DND-41 (cell line): ENCODE measurements around the gene COMMD10.

ENCODE experiments used
- ATAC-seq: fragments of 200-7000 bp; cut with Tn5 transposase; 3 replicates; pipeline ENCODE4 v1.9.1; 2021; ENCODE audit warnings: low read depth; ENCODE audit not compliant: insufficient read depth
- DNase-seq: peaks from one replicate; pipeline ENCODE4 v3.0.0-alpha.2; 2020
- H2AFZ ChIP-seq: 2 replicates; pipeline ENCODE4 v1.6.0; 2012; ENCODE audit warnings: low read depth, low read length
- H3K27ac ChIP-seq: 2 replicates; pipeline ENCODE4 v1.5.1; 2012; ENCODE audit warnings: low read length, inconsistent platforms
- H3K27me3 ChIP-seq: fragments of 200-600 bp; sonication (generic); 2 replicates; pipeline ENCODE4 v1.6.0; 2012; ENCODE audit warnings: low read length, mild to moderate bottlenecking, inconsistent platforms; ENCODE audit not compliant: insufficient read depth, poor library complexity
- H3K36me3 ChIP-seq: 2 replicates; pipeline ENCODE4 v1.5.1; 2012; ENCODE audit warnings: low read length, inconsistent platforms; ENCODE audit not compliant: insufficient read depth
- H3K4me1 ChIP-seq: 2 replicates; pipeline ENCODE4 v1.5.1; 2012; ENCODE audit warnings: mild to moderate bottlenecking, low read length; ENCODE audit not compliant: insufficient read depth
- H3K4me2 ChIP-seq: 2 replicates; pipeline ENCODE4 v1.6.0; 2012; ENCODE audit warnings: mild to moderate bottlenecking, moderate library complexity, low read length, inconsistent platforms; ENCODE audit not compliant: insufficient read depth
- H3K4me3 ChIP-seq, 2 experiments: fragments of 200-600 bp in 1 of 2; shearing (Covaris generic) in 1 of 2; 2 replicates each; pipeline ENCODE4 v1.5.1; 2012 to 2016; ENCODE audit warnings: inconsistent platforms in 2 of 2, low read length in 2 of 2, mild to moderate bottlenecking in 2 of 2, low read depth in 1 of 2, moderate library complexity in 1 of 2
- H3K79me2 ChIP-seq: 2 replicates; pipeline ENCODE4 v1.6.0; 2012; ENCODE audit warnings: low read length, inconsistent platforms; ENCODE audit not compliant: insufficient read depth
- H3K9ac ChIP-seq: 2 replicates; pipeline ENCODE4 v1.6.0; 2012; ENCODE audit warnings: low read depth, mild to moderate bottlenecking, inconsistent platforms, low read length, moderate library complexity
- H3K9me3 ChIP-seq: 2 replicates; pipeline ENCODE4 v1.5.1; 2012; ENCODE audit warnings: low read length, moderate library complexity, mild to moderate bottlenecking, inconsistent platforms; ENCODE audit not compliant: insufficient read depth, severe bottlenecking
- H4K20me1 ChIP-seq: 2 replicates; pipeline ENCODE4 v1.6.0; 2012; ENCODE audit warnings: low read length; ENCODE audit not compliant: insufficient read depth
- EZH2 ChIP-seq: IDR thresholded peaks from 3 replicates; pipeline ENCODE4 v1.6.1; 2012; ENCODE audit warnings: borderline replicate concordance, low read depth, mild to moderate bottlenecking, moderate library complexity, low read length, inconsistent platforms; ENCODE audit not compliant: severe bottlenecking
- TF ChIP-seq, protein P1 (sequence below): IDR thresholded peaks from 2 replicates; pipeline ENCODE4 v1.5.1; 2012; ENCODE audit warnings: borderline replicate concordance, low read length, moderate library complexity, mild to moderate bottlenecking; ENCODE audit not compliant: poor library complexity, severe bottlenecking; ENCODE audit errors: extremely low read depth

Gene COMMD10

DNA sequence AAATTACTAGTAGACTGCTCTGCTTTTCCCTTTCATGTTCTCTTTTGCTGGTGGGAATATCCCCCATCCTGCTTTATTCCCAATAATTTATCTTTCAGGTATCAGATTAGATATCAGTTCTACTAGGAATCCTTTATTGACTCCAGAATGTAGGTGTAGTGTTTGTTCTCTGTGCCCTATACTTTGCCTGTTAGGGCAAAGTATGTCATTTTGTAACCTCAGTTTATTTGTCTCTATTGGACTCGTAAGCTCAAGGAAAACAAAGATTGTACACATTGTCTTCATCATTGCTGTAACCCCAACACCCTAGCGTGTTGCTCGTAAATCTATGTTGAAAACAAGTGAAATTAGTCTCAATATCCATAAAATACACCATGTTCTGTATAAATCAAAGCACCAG is 190.5 kb downstream of the COMMD10 start:
- no peak for TF ChIP-seq EZH2
- TF ChIP-seq, protein P1, sequence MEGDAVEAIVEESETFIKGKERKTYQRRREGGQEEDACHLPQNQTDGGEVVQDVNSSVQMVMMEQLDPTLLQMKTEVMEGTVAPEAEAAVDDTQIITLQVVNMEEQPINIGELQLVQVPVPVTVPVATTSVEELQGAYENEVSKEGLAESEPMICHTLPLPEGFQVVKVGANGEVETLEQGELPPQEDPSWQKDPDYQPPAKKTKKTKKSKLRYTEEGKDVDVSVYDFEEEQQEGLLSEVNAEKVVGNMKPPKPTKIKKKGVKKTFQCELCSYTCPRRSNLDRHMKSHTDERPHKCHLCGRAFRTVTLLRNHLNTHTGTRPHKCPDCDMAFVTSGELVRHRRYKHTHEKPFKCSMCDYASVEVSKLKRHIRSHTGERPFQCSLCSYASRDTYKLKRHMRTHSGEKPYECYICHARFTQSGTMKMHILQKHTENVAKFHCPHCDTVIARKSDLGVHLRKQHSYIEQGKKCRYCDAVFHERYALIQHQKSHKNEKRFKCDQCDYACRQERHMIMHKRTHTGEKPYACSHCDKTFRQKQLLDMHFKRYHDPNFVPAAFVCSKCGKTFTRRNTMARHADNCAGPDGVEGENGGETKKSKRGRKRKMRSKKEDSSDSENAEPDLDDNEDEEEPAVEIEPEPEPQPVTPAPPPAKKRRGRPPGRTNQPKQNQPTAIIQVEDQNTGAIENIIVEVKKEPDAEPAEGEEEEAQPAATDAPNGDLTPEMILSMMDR, result no peak
- Histone ChIP-seq H3K36me3 (no peaks in the 10 kb centered on the region), H3K79me2 (no peaks in the 10 kb centered on the region), H3K9me3 (peaks cover 13% of the 10 kb centered on the region), H3K4me2 (no peak overlapping the region), H3K9ac (no peak overlapping the region), H2AFZ (no peak overlapping the region), H3K4me3 (no peak overlapping the region), H3K27me3 (no peaks in the 10 kb centered on the region), H3K27ac (no peak overlapping the region), H4K20me1 (no peaks in the 10 kb centered on the region), H3K4me1 (peaks cover 2% of the 10 kb centered on the region)
- ATAC-seq (no peak), DNase-seq (no peak)

- Histone ChIP-seq H3K9me3 (peaks cover 13% of the 10 kb centered on the region), H3K79me2 (no peaks in the 10 kb centered on the region), H3K4me3 (no peak overlapping the region), H3K27me3 (no peaks in the 10 kb centered on the region), H3K27ac (no peak overlapping the region), H4K20me1 (no peaks in the 10 kb centered on the region), H3K4me1 (peaks cover 18% of the 10 kb centered on the region), H3K4me2 (no peak overlapping the region), H3K36me3 (no peaks in the 10 kb centered on the region), H2AFZ (no peak overlapping the region), H3K9ac (no peak overlapping the region)
- TF ChIP-seq, protein P1, result no peak
- TF ChIP-seq EZH2, result no peak
- ATAC-seq (no peak), DNase-seq (no peak)
Observed at GRCh38 chr5:116276952-116277351, 192.1 kb downstream of the COMMD10 start.

GRCh38 chr5:116280149-116280803 is 195.5 kb downstream of the COMMD10 start:
- Histone ChIP-seq H3K9ac (no peak overlapping the region), H2AFZ (0 out of 2 replicates have a peak overlapping the region, but pooled peaks have one; percentile 39), H3K4me1 (peaks cover 21% of the 10 kb centered on the region), H3K4me3 (no peak overlapping the region; a peak in 1 of 4 replicates), H3K4me2 (peak overlapping the region; percentile 72), H4K20me1 (no peaks in the 10 kb centered on the region), H3K36me3 (no peaks in the 10 kb centered on the region), H3K27me3 (no peaks in the 10 kb centered on the region), H3K9me3 (peaks cover 10% of the 10 kb centered on the region), H3K27ac (no peak overlapping the region), H3K79me2 (no peaks in the 10 kb centered on the region)
- no peak for DNase-seq
- TF ChIP-seq EZH2, result no peak
- TF ChIP-seq, protein P1, result no peak
- ATAC-seq, result no peak
